Panc1 (cell line): ENCODE data around the gene IGFBP6. TPM values are rescaled to one million over a fixed set of nuclear protein-coding genes. Genes with fewer than 3 reads are reported as not detected.

Experiments
- ATAC-seq: fragments of 200-7000 bp; cut with Tn5 transposase; 2 replicates; pipeline ENCODE4 v1.9.1; 2020; ENCODE audit warnings: mild to moderate bottlenecking, moderate library complexity
- BruUV-seq: library from RNA; stranded (reverse); fragments of 400-500 nt; replicated peaks from 2 replicates; lab custom pipeline; 2021; lab: Mats Ljungman, UMichigan
- CTCF ChIA-PET: fragments of 300-600 bp; sonication (Branson Sonifier 250); formaldehyde crosslinking; loops from one replicate; lab custom pipeline; 2022; ENCODE audit warnings: antibody characterized with exemption; lab: Charles Lee
- POLR2A ChIA-PET: fragments of 300-600 bp; sonication (Branson Sonifier 250); formaldehyde crosslinking; loops from one replicate; lab custom pipeline; 2022; ENCODE audit warnings: antibody characterized with exemption; lab: Charles Lee
- DNase-seq: peaks from one replicate; pipeline ENCODE4 v3.0.0-alpha.2; 2010; ENCODE audit warnings: low read depth, low spot score
- H3K27ac ChIP-seq: 2 replicates; pipeline ENCODE4 v1.5.1; 2011; ENCODE audit warnings: mild to moderate bottlenecking, low read length, inconsistent platforms
- H3K27me3 ChIP-seq: fragments of 200-500 bp; sonication (Bioruptor generic); 2 replicates; pipeline ENCODE4 v1.6.0; 2014; ENCODE audit warnings: low read length, inconsistent platforms; ENCODE audit not compliant: control insufficient read depth, insufficient read depth
- H3K36me3 ChIP-seq: fragments of 200-500 bp; sonication (Bioruptor generic); 2 replicates; pipeline ENCODE4 v1.5.1; 2014; ENCODE audit warnings: inconsistent platforms, mild to moderate bottlenecking, low read length, moderate library complexity; ENCODE audit not compliant: control insufficient read depth, insufficient read depth
- H3K4me1 ChIP-seq: 2 replicates; pipeline ENCODE4 v1.5.1; 2011; ENCODE audit warnings: inconsistent platforms, mild to moderate bottlenecking, low read length, moderate library complexity; ENCODE audit not compliant: control insufficient read depth, insufficient read depth
- H3K4me3 ChIP-seq, 2 experiments: 2 replicates each; pipeline ENCODE4 v1.5.1; 2011 to 2012; ENCODE audit warnings: low read depth in 2 of 2, low read length in 2 of 2, mild to moderate bottlenecking in 2 of 2, inconsistent platforms in 1 of 2, moderate library complexity in 1 of 2
- H3K9me3 ChIP-seq: fragments of 200-500 bp; sonication (Bioruptor generic); 2 replicates; pipeline ENCODE4 v1.5.1; 2014; ENCODE audit warnings: low read depth, mild to moderate bottlenecking, inconsistent platforms, low read length, moderate library complexity; ENCODE audit not compliant: control insufficient read depth, insufficient read depth
- CTCF ChIP-seq: fragments of 450-650 bp; IDR thresholded peaks from 2 replicates; pipeline ENCODE4 v1.5.1; 2017; ENCODE audit warnings: mild to moderate bottlenecking
- POLR2AphosphoS5 ChIP-seq: IDR thresholded peaks from 2 replicates; pipeline ENCODE4 v1.6.1; 2012; ENCODE audit warnings: mild to moderate bottlenecking, low read depth, low read length, moderate library complexity
- REST ChIP-seq, 2 experiments: IDR thresholded peaks; 2 replicates each; pipeline ENCODE4 v1.6.1; 2011 to 2012; ENCODE audit warnings: low read depth in 2 of 2, control low read depth in 1 of 2, low read length in 1 of 2, mild to moderate bottlenecking in 1 of 2, moderate library complexity in 1 of 2; ENCODE audit not compliant: insufficient read depth in 1 of 2
- SIN3A ChIP-seq: IDR thresholded peaks from 2 replicates; pipeline ENCODE4 v1.6.1; 2012; ENCODE audit warnings: low read depth, mild to moderate bottlenecking, low read length, moderate library complexity, borderline replicate concordance; ENCODE audit not compliant: insufficient read depth
- TCF7L2 ChIP-seq: IDR thresholded peaks from 2 replicates; pipeline ENCODE4 v1.6.1; 2011; ENCODE audit warnings: mild to moderate bottlenecking, low read depth, low read length, inconsistent platforms
- in situ Hi-C: cut with HindIII; loops from 2 replicates; pipeline ENCODE4 v1.10.0; 2016; ENCODE audit warnings: low sequenced_read_pairs, low pct_unique_long_range_greater_than_20kb
- intact Hi-C: fragments of 100-400 bp; cut with micrococcal nuclease; formaldehyde crosslinking; loops from one replicate; pipeline ENCODE4 v1.10.0; 2022; ENCODE audit not compliant: unreplicated experiment
- total RNA-seq: library from RNA; stranded (reverse); gene quantifications from one replicate; pipeline ENCODE4 v1.2.1, GENCODE V29; 2021; ENCODE audit not compliant: unreplicated experiment

IGFBP6 gene
- total RNA-seq, 1 experiment from 2014 or later: 4.7 TPM

DNA sequence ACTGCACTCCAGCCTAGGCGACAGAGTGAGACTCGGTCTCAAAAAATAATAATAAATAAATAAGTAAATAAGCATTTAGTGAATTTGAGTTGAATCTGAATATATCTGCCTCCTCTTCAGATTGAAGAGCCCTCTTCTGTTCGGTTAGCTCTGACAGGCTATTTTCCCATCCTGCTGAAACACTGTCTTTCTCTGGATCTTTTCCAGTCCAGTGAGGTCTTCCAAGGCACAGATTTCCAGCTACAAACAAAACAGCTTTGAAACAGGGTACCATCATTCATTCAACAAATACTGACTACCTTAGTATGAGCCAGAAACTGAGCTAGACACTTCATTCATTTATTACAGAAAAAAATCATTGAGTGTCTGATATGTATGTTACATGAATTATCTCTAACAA is 11.1 kb upstream of the IGFBP6 start:
- no peak for DNase-seq
- ATAC-seq: no peak
- ChIA-PET CTCF (interaction anchor here (1.4 kb wide), 1 partner anchor 20 kb away, joined by 4 read pairs; no protein-coding TSS in a partner anchor), POLR2A (no interaction called here)
- Histone ChIP-seq H3K4me1 (no peaks in the 10 kb centered on the region), H3K4me3 (no peak overlapping the region), H3K27me3 (no peaks in the 10 kb centered on the region), H3K27ac (no peak overlapping the region), H3K9me3 (no peaks in the 10 kb centered on the region), H3K36me3 (no peaks in the 10 kb centered on the region)
- TF ChIP-seq REST (IDR thresholded peaks at IDR 0.05; ENCODE audit: insufficient read depth in 1 of 2, low read depth in 2 of 2, low read length in 1 of 2) (no peak), TCF7L2 (no peak), POLR2AphosphoS5 (no peak), SIN3A (no peak), CTCF (no peak)
- BruUV-seq: no TSS peak
- in situ Hi-C loops: no loop called here
- intact Hi-C loops: no loop called here

- DNase-seq (no peak), ATAC-seq (no peak)
- Histone ChIP-seq H3K27me3 (no peaks in the 10 kb centered on the region), H3K4me3 (no peak overlapping the region), H3K4me1 (no peaks in the 10 kb centered on the region), H3K36me3 (no peaks in the 10 kb centered on the region), H3K9me3 (no peaks in the 10 kb centered on the region), H3K27ac (no peak overlapping the region)
- no TSS peak for BruUV-seq
- in situ Hi-C loops (no loop called here), intact Hi-C loops (no loop called here)
- ChIA-PET CTCF (no interaction called here), POLR2A (no interaction called here)
- TF ChIP-seq TCF7L2: no peak
- TF ChIP-seq REST (IDR thresholded peaks at IDR 0.05; ENCODE audit: insufficient read depth in 1 of 2, low read depth in 2 of 2, low read length in 1 of 2): no peak
- TF ChIP-seq SIN3A: no peak
- TF ChIP-seq CTCF: no peak
- no peak for TF ChIP-seq POLR2AphosphoS5
These were observed 7.4 kb upstream of the IGFBP6 start for GRCh38 chr12:53090105-53090504.
